Dedifferentiated amniotic fluid mesenchymal stem cell (primary cell): ENCODE results near the gene TMEM272.

Experiments used
- DNase-seq: peaks from one replicate; pipeline ENCODE4 v3.0.0-alpha.2; 2016; ENCODE audit errors: extremely low spot score

Gene TMEM272, protein sequence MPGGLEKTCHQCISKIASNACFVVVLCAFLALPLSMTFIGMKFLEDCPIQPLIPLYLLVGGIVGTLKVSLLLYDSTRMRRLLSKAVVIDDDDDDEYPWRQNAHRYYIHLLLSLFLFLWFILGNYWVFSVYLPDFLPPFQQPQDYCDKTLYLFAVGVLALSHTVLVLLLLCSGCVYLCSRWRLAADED

DNA sequence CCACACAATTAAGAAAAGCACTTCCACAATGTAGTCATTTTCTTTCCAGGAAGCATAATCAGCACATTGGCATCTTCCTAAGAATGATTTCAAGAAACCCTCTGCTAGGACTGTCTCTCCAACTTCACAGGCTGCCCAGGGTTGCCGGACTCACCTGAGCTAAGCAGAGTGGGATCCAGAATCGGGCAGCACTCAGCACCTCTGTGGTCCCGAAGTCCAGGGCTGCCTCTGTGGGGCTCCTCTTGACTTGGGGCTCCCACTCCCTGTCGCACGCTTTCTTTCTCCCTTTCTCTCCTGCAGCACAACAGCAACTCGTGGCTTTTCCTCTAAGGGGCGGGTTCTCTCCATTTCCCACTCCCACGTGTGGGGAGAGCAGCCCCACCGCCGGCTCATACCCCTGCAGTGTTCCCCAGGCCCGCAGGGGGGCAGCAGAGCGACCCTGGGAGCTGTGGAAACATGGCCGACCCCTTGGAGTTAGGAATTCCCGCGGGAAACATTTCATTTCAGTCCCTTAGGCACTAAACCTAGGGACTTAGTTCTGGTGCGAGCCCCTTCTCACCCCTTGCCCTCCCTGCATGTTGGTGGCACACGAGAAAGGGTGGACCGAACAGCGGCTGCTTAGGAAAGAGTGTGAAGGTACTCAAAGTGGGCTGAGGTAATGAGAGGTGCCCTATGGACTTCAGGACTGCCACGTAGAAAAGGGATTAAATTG is at the start of gene TMEM272:
TMEM272 (minus strand) TSS at position 316 of the 712 bp plus-strand sequence. CDS start 6,647 bp downstream, outside the sequence.
- no peak for DNase-seq

DNA sequence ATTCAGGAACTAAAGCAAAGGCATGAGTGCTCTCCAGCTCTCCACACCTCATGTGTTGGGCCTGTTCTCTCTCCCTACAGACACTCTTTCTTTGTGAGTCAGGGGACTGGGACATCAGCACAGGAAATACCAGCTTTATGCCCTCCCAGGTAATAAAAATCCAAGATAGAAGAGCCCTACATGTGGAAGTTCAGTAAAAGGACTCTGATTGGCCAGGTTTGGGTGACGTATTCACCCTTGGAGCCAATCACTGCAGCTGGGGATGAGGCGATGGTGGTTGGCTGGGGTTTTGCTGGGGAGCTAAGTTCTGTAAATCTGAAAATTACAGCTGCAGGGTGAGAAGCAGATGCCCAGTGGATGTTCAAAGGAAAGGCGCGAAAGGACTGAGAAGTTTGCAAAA is 49.3 kb upstream of the TMEM272 start:
- DNase-seq = no peak

DNA sequence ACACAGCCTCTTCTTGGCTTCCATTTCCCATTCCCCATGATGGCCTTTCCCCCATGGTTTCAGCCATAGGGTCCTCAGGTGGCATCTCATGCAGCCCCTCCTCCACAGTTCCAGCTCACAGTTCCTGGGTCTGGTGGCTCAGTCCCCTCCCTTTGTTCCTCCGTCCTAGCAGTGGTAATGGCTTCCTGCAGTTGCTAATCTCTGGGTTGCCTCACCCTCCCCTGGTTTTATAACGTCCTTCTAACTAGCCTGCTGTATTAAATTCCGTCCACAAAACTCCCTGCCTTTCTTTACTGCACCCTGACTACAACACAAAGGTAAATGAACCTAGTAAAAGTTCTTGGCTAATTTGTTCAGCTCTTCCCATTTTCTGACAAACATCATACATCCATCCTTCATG is 47.7 kb upstream of the TMEM272 start:
- DNase-seq = no peak

DNA sequence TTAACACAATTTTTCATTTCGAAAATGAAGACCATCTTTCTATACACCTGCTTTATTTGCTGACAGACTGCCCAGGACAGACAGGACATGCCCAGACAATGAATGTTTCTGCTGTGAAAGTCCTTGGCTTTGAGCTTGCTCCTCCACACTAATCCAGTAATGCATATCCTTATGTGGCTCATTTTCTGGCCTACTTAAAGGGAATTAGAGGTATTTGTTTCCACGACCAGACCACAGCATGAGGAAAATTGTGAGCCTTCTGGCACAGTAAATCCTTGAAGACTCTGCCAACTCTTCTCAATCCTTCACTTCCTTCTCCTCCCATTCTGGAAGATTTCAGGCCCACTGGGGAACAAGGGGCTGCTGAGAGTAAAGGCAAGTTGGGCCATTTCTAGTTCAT is 42.5 kb upstream of the TMEM272 start:
- no peak for DNase-seq

DNA sequence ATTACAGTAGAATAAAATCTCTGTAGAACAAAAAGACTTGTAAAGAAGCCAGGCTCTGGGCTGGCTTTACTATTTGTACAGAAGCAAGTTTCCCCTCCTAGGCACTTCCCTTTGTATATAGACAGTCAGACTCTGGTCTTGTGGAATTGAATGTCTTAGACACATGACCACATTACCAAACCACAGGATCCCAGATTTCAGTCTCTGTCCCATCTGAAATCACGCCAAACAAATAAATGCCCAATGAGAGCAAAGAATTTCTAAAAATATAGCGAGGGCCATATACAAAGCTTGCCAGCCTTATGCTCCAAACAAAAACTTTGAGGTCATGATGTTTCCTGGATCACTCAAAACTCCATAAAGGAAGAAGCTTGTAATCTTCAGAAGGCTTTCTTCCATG is 40.7 kb upstream of the TMEM272 start:
- no peak for DNase-seq

DNA sequence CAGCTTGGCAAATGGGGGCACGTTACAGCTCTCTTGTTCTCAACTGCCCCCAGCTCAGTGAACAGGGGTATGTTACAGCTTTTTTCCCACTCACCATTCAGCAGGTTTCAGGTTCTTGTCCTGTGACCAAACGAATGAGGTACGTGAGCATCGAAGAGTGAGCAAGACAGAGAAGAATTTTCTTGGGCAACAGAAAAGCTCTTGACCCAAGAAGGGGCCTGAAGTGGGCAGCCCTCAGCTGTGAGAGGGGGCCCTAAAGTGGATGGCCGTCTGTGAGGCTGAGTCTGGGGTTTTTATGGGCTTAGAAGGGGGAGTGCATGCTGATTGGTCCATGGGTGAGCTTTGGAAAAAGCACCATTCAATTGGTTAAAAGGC is 38.2 kb upstream of the TMEM272 start:
- DNase-seq = no peak

DNA sequence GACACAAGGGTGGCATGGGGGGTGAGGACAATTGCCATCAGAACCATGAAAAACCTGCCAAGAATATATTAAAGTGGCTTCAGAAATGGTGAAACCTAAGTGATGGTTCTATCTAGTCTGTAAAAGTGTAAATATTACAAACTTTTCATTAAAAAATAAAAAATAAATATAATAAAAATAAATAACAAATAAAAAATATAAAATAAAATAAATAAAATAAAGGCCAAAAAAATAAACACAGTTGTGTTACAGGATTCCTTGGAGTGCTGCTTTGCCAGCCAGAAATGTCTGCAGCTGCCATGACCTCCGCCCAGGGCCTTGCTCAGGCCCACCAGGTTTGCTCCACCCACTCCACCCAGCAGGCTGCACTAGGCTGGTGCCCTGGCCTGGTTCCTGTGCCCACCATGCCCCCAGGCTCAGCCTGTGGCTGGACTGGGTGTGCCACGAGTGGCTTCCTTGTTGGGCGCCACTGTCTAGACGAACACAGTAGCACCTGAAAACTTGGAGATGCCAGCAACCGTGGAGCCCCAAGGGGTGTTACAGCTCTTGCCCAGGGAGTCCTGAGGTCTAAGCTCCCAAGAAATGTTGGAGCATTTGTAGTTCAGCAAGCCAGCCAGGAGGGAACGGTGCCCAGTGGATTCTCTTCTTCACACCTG is 37.7 kb upstream of the TMEM272 start:
- DNase-seq = no peak

DNA sequence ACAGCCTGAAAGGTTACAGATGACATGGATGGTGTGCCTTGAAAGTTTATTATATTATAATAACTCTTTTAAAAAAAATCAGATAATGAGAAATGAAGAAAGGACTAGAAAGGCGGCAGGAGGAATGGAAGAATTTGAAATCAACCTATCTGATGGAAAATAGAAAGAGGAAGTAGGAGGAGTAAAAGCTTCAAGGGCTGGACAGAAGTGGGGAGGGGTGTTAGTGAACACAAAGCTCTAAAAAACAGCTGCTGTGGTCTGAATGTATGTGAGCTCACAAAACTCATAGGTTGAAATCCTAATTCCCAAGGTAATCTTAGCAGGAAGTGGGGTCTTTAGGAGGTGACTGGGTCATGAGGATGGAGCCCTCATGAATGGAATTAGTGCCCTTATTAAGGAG is 36.3 kb upstream of the TMEM272 start:
- DNase-seq = no peak

DNA sequence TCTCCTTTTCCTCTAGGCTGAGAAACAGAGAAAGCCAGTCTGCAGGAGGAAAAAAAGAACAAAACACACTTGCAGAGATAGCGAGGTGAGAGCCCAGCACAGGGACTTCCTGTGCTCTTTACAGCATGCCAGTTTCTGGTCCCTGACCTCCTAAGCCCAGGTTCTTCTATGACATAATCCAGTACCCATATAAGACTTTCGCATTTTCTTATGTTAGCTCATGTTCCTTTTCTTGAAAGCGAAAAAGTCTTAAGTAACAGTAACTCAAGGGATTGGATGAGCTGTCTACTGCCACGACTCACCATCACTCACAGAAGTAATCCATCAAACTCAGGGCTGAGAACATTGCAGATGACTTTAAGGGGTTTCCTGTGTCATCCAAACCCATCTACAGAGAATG is 34.2 kb upstream of the TMEM272 start:
- DNase-seq = no peak

DNA sequence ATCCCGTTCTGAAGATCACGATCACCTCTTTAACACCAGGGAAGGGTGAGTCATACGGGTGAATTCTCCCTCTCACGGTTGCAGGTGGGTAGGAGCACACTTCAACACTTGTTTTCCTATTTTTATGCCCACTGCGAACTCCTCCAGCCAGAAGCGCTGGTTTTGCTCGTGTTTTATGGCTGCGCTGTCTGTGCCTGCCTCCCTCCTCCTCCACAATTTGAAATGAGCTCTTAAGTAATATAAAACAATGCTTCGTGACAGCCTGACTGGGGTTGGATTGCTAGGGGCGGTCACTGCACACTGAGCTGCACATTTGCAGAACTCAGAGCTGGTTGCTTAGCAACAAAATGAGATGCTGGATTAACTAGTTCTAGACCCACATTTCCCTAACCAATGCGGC is 29.7 kb upstream of the TMEM272 start:
- DNase-seq = no peak

DNA sequence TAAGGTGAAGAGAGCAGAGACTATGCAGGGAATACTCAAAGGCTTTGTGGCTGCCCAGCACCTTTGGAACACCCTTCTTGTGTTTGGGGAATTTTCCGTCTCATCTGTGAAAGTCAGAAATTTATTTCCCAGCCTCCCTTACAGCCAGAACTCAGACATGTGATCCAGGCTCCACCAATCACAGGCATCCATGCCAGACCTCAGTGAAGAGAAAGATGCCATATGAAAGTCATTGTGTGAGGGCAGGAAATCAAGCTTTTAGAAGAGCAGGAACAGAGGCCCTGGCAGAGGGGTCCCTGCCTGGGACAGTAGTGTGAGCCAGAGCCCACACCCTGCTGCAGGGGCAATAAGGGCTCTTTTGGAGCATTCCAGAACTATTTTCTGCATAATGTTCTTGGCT is 28.9 kb upstream of the TMEM272 start:
- DNase-seq = no peak

DNA sequence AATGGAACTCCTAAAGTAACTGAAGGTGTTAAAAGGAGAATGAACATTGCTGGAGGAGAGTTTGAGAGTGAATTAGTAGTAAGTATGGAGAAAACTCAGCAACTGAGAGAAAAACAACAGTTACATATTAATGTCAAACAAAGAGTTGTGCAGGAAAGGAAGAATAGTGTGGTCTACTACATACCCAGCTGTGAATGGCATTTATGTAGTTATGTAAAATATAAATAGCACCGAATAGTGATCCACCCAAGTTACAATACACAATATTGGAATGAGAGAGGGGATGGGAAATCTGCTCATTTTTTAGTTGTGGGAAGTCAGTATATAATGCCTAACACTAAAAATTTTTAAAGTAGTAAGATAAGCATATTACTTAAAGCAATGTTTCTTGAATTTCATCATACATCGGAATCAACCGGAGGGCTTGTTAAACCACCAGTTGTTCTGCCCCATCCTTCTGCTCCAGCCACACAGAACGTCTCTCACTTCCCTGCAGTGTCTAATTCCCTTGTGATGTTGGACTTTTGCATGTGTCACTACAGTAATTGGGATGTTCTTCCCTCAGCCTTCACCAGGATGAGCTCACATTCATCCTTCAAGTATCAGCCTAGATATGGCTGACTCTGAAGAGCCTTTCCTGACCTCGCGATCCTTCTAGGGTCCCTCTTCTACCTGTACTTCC is 28.3 kb upstream of the TMEM272 start:
- no peak for DNase-seq

DNA sequence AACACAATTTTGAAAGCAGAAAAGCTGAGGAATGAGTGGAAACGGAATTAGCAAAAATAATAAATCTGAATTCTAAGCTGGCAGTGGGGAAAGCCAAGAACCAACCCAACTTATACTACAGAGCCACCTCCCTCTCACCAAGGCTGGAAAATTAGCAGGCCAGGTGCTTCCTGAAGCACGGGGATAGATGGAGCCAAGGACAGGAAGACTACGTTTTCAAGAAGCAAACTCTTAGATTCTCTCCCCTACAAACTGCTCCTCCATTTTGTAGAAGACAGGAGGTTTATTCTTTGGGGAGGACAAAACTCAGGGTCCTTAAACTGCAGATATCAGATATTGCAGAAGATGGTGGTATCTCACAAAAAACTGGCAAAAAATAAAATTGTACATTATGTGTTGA is 25.6 kb upstream of the TMEM272 start:
- DNase-seq = no peak

DNA sequence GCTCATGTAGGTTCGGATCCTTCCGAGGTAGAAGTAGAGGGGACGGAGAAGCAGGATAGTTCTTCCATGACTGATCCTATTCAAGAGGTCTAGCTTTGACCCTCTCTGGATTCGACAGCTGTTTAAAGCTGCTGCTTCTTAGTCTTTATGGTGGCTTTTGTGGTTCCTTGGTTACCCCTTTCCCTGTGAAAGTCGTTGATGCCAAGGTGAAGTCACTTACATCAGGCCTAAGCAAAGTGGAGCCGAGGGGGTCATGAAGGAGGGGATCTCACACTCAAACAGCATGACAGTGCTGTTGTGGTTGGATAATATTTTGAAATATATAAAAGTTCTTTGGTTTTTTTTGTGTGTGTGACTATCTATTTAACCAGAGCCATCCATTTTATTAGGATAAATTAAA is 24.9 kb upstream of the TMEM272 start:
- no peak for DNase-seq

DNA sequence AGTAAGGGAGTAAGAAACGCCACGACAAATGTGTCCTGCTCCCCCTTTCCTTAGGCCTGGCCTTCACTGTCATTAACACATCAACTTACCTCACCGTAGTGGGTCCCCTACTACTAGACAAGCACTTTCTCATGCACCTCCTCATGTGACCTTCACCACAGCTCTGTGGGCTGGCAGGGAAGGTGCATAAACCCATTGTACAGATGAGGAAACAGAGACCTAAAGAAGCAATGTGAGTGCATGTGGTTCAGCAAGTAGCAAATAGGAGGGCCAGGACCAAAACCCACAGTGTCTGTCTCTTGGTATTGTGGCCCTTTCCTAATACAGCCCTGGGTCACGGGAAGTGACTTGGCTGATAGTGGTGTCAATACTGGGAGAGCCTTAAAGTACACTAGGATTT is 22.1 kb upstream of the TMEM272 start:
- no peak for DNase-seq

DNA sequence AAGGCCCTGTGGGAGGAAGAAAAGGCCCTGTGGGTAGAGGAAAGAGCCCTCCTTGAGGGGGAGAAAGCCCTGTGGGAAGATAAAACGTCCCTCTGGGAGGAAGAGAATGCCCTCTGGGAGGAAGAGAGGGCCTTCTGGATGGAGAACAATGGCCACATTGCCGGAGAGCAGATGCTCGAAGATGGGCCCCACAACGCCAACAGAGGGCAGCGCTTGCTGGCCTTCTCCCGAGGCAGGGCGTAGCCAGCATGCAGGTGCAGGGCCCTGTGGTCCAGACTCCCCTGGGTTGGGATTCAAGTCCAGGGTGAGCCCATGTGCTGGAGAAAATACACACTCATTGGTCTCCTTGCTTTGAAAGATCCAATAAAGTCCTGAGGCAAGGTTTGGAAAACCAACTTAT is 20.9 kb upstream of the TMEM272 start:
- no peak for DNase-seq

DNA sequence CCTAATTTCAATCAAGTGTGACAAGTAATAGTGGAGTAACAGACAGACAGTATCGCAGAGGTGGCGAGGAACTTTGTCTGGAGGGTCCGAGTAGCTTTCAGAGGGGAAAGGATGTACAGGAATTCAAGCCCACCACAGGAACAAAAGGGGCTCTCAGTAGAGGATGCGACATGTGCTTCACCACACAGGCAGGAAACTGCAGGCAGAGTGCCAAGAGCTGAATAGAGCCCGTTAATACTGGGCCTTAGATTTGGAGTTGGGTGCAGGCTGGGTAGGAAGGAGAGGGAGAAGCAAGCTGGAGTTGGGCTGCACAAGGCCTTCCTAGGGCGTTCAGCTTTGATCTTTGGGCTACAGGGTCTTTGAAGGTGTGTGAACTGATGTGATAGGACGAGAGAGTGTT is 18.0 kb upstream of the TMEM272 start:
- DNase-seq = no peak

DNA sequence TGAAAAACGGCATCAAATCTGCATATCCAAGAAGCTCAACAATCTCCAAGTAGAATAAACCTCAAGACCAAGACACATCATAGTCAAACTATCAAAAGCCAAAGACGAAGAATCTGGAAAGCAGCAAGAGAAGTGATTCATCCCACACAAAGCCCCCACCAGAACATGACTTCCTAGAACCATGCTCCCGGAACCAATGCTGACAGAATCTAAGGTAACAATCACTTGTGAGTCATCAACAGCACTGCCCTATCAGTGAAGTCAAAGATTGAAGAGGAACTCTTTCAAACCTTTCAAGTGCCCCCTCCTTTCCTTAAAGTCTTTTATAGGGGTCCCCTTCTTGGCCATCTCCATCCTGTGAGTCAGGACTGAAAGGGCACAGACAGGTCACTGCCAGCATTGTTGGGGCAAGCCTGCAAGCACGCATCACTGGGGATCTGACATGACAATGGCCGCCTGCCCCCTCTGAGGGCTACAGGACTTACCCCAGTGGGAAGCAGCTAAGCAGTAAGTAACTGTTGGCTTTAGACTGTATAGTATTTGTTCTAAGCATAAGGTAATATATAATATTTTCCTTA is 16.8 kb upstream of the TMEM272 start, which contains the start of gene CCDC70:
CCDC70 (plus strand) TSS at position 247 of the 578 bp plus-strand sequence. CDS start 3,443 bp downstream, outside the sequence.
- DNase-seq = no peak

DNA sequence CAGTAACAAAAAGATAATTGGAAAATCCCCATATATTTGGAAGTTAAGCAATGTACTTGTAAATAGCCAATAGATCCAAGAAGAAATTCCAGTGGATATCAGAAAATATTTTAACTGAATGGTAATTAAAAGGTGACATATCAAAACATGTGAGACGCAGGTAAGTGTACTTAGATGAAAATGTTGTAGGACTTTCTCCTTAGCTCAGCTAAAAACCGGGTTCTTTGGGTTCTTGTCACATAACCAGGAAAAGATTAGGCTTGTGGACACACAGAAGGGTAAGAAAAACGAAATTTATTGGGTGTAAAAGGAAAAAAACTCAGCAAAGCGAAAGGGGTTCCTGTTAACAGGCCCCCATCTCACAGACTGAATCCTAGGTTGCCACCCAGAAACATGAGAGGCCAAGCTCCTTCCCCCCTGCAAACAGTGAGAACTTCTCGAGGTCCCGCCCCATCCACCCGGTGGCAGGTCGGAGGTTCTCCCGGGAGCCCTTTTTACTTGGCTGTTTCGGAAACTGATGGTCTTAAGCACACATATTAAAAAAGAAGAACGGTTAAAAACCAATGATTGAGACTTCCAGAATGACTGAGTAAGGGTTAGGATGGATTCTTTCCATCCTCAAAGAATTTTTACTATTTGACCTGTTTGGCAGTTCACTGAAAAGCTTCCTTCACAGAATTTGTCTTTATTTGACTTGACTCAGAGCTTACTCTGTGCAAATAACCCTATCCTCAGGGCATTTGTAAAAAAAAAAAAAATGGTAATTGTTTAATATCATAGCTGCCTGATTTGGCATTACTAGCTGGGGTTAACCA is 13.7 kb upstream of the TMEM272 start:
- no peak for DNase-seq

DNA sequence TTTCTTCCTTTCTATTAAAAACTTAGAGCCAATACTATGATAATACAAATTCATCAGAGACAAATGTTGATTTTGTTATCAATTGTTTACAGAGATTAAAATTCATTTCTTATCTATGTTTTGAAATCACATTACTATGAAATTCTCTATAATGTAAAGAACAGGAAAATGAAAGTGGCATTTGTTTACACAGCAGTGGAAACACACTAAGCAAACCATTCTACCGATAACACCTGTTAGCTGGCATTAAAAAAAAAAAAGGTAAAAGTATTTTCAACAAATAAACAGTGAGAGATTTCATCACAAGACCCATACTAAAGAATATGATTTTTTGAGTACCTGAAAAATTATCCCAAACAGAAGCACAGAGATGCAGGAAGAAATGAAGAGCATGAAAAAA is 12.0 kb upstream of the TMEM272 start:
- no peak for DNase-seq

DNA sequence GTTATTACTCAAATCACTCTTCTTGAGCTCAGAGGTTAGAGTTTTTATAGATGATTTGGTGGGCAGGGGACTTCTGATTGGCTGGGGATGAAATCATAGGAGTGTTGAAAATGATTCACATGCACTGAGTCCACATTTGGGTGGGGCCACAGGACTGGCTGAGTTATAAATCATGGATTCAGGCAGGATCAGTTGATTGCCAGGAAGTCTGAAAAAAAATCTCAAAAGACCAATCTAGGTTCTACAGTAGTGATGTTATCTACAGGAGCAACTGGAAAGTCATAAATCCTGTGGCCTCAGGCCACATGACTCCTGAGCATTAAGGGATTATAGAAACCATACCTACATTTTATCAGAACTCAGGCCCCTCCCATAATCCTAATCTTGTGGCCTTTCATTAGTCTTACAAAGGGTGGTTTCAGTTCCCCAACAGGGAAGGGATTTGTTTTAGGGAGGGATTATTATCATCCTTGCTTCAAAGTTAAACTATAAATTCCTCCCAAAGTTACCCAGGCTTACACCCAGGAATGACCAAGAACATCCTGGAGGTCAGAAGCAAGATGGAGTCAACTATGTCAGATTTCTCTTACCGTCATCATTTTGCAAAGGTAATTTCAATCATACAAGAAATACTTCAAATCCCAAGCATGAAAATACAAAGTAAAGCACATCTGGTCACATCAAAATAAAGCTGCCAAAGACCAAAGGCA is 11.2 kb upstream of the TMEM272 start:
- no peak for DNase-seq
